ENCODE measurements around the gene SLC39A9.
"Not testable (repeated sequence)": the region's sequence is repeated elsewhere in the genome, so short reads cannot be mapped to it uniquely, and the experiment has no call there.

Gene SLC39A9

DNA sequence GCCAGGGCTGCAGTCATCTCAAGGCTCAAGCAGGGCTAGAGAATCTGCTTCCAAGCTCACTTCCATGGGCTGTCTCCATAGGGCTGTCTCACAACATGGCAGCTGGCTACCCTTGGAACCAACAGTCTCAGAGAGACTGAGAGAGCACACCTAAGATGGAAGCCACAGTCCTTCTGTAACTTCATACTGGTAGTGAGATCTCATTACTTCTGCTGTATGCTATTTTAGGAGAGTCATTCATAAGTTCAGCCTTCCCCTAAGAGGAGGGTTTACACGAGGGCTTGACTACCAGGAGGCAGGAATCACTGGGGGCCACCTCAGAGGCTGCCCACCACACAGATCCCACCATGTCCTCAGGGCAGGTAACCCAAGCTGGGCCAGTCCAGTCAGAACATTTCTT, 30.1 kb upstream of the SLC39A9 start:
- DNase-seq (ENCODE audit: low spot score) = no peak

GRCh38 chr14:69370061-69370460, 28.4 kb upstream of the SLC39A9 start:
- no peak for DNase-seq (ENCODE audit: low spot score)

DNA sequence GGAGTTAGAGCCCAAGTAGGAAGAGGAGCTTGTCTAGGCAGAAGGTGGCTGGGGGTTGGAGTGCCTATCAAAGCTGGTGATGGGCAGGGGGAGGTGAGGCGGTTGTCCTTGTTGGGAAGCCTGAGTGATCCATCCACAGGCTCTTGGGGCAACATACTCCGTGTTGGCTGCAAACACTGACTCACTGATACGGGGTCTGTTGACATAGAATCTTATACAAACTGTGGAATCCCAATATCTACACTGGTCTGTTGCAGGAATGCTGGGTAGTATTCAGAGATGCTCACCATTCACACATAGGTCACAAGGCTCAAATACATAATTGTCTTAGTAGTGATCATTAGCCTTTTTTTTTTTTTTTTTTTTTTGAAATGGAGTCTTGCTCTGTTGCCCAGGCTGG, 26.3 kb upstream of the SLC39A9 start:
- DNase-seq (ENCODE audit: low spot score) = no peak

DNA sequence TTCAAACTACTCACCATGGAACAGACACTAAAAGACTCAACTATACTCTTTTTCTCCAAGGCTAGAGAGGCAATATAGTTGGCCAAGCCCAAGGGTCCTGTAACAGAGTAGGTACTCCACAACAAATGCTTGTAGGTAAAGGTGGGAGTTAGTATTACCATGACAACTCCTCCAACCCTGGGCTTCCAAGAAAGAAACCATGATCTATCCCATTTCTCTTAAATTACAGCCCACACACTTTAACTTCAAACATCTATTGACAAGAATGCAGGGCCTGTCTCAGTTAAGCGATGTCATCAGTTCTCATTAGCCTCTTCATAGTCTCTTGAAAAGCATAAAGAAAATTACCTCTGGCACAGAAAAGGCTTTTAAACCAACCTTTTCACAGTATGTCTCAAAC, 25.4 kb upstream of the SLC39A9 start:
- DNase-seq (ENCODE audit: low spot score) = no peak

DNA sequence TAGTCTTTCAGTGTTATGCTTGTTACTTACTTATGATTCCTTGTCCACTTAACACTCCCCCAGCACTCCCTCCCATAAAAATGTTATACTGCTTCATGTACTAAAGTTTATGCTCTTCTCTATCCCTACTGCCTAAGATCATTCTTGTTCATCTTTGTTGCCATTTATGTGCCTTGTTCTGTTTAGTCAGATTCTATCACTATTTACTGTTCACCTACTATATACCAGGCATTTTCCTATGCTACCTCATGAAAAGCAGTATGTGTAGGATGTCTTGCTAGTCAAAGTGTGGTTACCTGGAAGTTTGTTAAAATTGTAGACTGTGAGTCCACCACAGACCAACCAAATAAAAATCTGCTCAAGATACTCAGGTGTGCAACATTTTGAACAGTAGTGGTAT, 24.3 kb upstream of the SLC39A9 start:
- DNase-seq (ENCODE audit: low spot score) = no peak

DNA sequence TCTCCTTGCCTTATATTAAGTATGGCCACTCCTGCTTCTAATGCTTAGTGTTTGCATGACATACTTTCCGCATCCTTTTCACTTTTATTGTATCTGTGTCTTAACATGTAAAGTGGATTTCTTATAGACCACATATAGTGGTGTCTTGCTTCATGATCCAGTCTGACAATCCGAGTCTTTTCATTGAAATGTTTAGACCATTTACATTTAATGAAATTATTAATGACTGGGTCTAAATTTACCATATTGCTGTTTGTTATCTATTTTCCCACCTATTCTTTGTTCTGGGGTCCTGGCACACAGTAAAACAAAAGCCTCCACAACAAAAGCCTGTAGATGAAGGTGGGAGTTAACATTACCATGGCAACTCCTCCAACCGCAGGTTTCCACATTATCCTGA, 23.3 kb upstream of the SLC39A9 start:
- DNase-seq (ENCODE audit: low spot score) = no peak

- no peak for DNase-seq (ENCODE audit: low spot score)
These were observed 22.8 kb upstream of the SLC39A9 start for GRCh38 chr14:69375722-69376121.

GRCh38 chr14:69376439-69376838, 22.1 kb upstream of the SLC39A9 start:
- no peak for DNase-seq (ENCODE audit: low spot score)

GRCh38 chr14:69378274-69378673, 20.2 kb upstream of the SLC39A9 start:
- DNase-seq (ENCODE audit: low spot score) = no peak

GRCh38 chr14:69387311-69387710, 11.2 kb upstream of the SLC39A9 start:
- no peak for DNase-seq (ENCODE audit: low spot score)

DNA sequence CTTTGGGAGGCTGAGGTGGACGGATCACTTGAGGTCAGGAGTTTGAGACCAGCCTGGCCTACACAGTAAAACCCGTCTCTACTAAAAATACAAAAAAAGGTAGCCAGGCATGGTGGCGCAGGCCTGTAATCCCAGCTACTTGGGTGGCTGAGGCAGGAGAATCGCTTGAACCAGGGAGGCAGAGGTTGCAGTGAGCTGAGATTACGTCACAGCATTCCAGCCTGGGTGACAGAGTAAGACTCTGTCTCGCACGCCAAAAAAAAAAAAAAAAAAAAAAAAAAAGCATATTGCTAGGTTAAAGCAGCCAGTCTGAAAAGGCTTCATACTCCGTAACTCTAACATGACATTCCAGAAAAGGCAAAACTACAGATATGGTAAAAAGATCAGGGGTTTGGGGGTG, 7.1 kb upstream of the SLC39A9 start:
- DNase-seq (ENCODE audit: low spot score) = not testable (repeated sequence)

- no peak for DNase-seq (ENCODE audit: low spot score)
These were observed 6.0 kb upstream of the SLC39A9 start for GRCh38 chr14:69392481-69392880.

DNA sequence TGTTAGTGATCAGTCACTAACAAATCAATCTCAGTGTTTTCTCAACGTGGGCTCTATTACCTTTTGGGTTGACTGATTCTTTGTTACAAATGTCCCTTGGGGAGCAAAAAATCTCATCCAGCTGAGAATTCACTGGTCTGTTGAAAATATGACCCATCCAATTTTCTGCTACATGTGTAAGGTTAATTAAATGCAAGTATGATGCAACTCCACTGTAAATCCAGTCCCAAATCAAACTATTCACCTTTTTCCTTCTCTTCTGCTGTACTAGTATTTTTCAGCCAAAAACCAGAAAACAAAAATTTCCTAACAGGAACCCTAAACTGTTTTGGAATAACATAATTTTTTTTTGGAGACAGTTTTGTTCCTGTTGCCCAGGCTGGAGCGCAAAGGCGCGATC, 2.6 kb upstream of the SLC39A9 start:
- DNase-seq (ENCODE audit: low spot score) = no peak

DNA sequence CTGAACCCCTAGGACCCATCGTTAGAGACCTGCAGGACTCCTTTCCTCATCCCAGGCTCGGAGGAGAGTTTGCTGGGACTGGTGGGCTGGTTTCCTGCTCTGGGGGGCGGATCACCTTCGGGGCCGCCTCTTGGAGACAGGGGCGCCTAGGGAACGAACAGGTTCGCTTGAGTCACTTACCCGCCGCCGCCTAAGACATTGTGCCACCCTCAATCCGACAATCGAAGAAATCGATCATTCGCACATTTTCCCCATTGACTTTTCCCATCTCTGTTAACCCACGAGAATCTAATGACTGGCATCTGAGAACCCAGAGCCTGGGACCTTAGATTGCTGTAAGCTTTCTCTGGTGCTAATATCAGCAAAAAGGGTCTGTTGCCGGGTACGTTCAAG, 322 bp downstream of the SLC39A9 start:
- no peak for DNase-seq (ENCODE audit: low spot score)

DNA sequence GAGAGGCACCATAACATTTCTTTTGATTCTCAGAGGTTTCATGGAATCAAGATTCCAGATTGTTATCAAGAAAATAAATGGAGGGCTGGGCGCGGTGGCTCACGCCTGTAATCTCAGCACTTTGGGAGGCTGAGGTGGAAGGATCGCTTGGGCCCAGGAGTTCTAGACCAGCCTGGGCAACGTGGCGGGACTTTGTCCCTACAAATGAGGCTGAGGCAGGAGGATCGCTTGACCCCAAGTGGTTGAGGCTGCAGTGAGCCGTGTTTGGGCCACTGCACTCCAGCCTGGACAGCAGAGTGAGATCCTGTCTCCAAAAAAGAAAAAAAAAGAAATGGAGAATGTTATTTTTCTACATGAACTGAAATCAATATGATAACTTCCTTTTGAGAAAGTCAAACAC, 1.3 kb downstream of the SLC39A9 start:
- DNase-seq (ENCODE audit: low spot score) = no peak

- no peak for DNase-seq (ENCODE audit: low spot score)
These were observed 1.7 kb downstream of the SLC39A9 start for GRCh38 chr14:69400154-69400553.

GRCh38 chr14:69401841-69402240, 3.3 kb downstream of the SLC39A9 start:
- no peak for DNase-seq (ENCODE audit: low spot score)

DNA sequence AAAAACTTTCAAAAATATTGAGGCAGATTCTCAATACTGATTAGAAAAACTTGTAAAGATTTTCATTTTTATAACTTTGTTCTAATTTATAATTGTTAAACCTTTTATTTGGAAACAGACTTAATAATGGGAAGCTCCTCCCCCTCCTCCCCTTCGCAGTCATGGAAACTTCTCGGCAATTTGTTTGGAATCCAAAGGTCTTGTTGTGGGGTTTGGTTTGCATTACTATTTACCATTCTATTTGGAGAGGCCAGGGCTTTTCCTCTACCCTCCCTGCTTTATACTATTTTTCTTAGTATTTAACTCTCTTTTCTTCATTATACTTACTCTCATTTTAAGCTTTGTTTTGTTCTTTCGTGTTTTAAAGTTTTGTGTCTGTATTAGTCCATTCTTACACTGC, 6.0 kb downstream of the SLC39A9 start:
- no peak for DNase-seq (ENCODE audit: low spot score)

- DNase-seq (ENCODE audit: low spot score) = no peak
These were observed 6.4 kb downstream of the SLC39A9 start for GRCh38 chr14:69404883-69405282.

DNA sequence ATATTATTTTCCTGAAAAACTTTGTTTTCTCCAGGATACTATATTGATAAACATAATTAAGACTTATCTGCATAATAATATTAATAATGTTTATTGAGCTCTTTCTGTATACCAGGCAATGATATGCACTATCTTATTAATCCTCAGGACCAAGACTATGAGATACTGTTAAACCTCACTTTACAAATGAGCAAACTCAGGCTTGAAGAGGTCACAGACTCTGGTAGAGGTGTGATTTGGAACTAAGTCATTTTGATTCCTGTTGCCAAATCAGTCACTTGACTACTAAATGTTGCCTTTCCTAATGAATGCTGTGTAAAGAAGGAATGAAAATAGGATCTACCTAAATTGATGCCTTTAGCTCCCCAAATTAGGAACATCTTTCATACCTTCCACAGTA, 7.3 kb downstream of the SLC39A9 start:
- DNase-seq (ENCODE audit: low spot score) = no peak

- no peak for DNase-seq (ENCODE audit: low spot score)
These were observed 10.0 kb downstream of the SLC39A9 start for GRCh38 chr14:69408331-69408960.

DNA sequence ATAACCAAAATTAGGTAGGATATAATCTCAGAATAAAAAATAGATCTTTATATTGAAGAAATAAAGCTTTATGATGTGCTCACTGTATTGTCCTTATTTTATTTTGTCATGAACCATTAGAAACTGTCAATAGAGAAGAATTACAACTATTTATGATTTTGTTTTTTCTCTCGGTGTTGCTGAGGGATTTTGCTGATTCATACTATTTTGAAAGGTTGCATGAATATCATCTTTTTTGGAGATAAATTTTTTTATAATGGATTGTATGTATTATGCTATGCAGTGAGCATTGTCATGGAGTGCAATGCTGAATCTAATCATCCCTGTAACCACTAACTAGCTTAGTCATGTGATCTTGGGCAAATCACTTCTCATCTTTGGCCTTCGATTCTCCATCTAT, 15.0 kb downstream of the SLC39A9 start:
- no peak for DNase-seq (ENCODE audit: low spot score)

- DNase-seq (ENCODE audit: low spot score) = not testable (repeated sequence)
These were observed 17.6 kb downstream of the SLC39A9 start for GRCh38 chr14:69416087-69416486.

GRCh38 chr14:69423279-69423678, 24.8 kb downstream of the SLC39A9 start:
- DNase-seq (ENCODE audit: low spot score) = no peak

All from cerebellar cortex (tissue), 1 donor.